Left ventricle myocardium inferior (tissue), 1 donor: ENCODE results near the gene PCBP3. TPM values are rescaled to one million over a fixed set of nuclear protein-coding genes. Genes with fewer than 3 reads are reported as not detected.

Experiments
- DNase-seq: peaks from one replicate; pipeline ENCODE4 v3.0.0-alpha.2; 2020
- H3K27ac ChIP-seq: fragments of 200-600 bp; replicated peaks from 2 replicates; pipeline ENCODE4 v1.8.0; 2021
- H3K27me3 ChIP-seq: fragments of 200-600 bp; 2 replicates; pipeline ENCODE4 v1.8.0; 2021; ENCODE audit warnings: low read depth
- H3K36me3 ChIP-seq: fragments of 200-600 bp; 2 replicates; pipeline ENCODE4 v1.8.0; 2021
- H3K4me1 ChIP-seq: fragments of 200-600 bp; 2 replicates; pipeline ENCODE4 v1.8.0; 2021
- H3K4me3 ChIP-seq: fragments of 200-600 bp; 2 replicates; pipeline ENCODE4 v1.8.0; 2021; ENCODE audit warnings: mild to moderate bottlenecking, moderate library complexity
- H3K9me3 ChIP-seq: fragments of 200-600 bp; replicated peaks from 2 replicates; pipeline ENCODE4 v1.8.0; 2021
- intact Hi-C: fragments of 100-400 bp; cut with micrococcal nuclease; formaldehyde crosslinking; loops from one replicate; pipeline ENCODE4 v1.11.0; 2022
- total RNA-seq: library from RNA; stranded (reverse); fragmentation: NEBNext Ultra II Directional; extraction: Animal tissue kit (Norgen Biotek cat#: 25700); gene quantifications from one replicate; pipeline ENCODE4 v1.2.1, GENCODE V29; 2021
- TF ChIP-seq, protein P1 (sequence below): fragments of 200-600 bp; IDR thresholded peaks from 2 replicates; pipeline ENCODE4 v1.8.0; 2021; ENCODE audit warnings: antibody characterized with exemption, mild to moderate bottlenecking, borderline replicate concordance
- donor health status: DM: no; HTN: yes; CAD: no; lungs with severe emphysema.

Gene PCBP3
- total RNA-seq, 1 donor from 2014 or later, result 2.9 TPM

DNA sequence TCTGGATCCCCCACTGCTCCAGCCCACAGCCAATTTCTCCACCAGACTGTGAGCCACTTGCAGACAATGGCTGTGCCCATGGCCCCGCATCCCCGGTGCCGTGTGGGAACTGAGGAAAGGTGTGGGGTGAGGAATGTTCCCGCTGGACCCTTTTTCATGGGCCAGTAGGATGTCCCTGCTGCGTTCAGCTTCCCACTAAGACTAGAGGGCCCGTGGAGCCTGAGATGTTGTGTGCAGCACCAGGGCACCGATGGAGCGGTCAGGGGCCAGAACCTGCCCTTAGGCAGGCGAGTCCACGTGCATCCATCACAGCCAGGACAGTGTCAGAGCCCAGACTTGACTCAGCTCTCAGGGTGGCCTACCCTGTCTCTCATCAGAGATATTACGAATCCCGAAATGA lies 232.4 kb downstream of the PCBP3 start:
- H3K27ac ChIP-seq, result no peak overlapping the region
- peaks cover 15% of the 10 kb centered on the region for H3K4me1 ChIP-seq
- DNase-seq, result no peak
- TF ChIP-seq, protein P1, sequence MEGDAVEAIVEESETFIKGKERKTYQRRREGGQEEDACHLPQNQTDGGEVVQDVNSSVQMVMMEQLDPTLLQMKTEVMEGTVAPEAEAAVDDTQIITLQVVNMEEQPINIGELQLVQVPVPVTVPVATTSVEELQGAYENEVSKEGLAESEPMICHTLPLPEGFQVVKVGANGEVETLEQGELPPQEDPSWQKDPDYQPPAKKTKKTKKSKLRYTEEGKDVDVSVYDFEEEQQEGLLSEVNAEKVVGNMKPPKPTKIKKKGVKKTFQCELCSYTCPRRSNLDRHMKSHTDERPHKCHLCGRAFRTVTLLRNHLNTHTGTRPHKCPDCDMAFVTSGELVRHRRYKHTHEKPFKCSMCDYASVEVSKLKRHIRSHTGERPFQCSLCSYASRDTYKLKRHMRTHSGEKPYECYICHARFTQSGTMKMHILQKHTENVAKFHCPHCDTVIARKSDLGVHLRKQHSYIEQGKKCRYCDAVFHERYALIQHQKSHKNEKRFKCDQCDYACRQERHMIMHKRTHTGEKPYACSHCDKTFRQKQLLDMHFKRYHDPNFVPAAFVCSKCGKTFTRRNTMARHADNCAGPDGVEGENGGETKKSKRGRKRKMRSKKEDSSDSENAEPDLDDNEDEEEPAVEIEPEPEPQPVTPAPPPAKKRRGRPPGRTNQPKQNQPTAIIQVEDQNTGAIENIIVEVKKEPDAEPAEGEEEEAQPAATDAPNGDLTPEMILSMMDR, result no peak
- H3K9me3 ChIP-seq, result no peaks in the 10 kb centered on the region
- intact Hi-C loops, result no loop called here
- H3K36me3 ChIP-seq, result no peaks in the 10 kb centered on the region
- H3K27me3 ChIP-seq, result peaks cover 56% of the 10 kb centered on the region
- H3K4me3 ChIP-seq, result no peak overlapping the region

DNA sequence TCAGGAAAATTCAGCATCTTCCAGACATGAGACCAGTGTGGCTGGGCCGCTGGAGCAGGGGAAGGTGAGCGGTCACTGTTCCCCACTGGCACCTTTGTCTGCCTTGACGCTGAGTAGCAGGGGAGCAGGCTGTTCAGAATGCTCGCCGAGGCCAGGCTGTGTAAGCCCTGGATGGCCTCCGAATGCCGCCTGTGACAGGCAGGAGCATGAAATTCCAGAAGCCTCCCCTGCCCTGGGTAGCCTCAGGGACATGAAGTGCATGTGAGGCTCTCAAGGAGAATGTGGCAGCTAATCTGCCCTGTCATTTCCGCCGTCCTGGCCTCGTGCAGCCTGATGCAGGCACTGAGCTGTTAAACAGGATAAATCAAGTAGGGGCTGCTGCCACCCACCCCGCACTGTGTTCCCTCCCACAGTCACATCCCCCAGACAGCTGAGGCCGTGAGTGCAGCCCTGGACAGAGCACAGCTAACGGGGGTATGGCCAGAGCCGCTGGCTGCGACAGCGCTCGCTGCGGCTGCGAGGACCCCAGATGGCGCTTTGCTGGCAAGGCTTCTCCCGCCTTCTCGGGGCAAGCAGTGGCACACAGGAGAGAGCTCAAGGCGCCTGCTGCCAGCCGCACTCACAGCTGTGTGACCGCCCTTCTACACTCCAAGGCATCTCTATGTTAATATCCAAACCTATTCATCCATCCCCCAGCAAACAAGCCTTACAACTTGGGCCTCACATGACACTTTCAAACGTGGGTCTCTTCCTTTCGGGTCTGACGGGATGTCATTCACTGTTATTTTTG lies 233.1 kb downstream of the PCBP3 start:
- no peaks in the 10 kb centered on the region for H3K36me3 ChIP-seq
- no peak for DNase-seq
- no peaks in the 10 kb centered on the region for H3K9me3 ChIP-seq
- intact Hi-C loops, result no loop called here
- H3K27ac ChIP-seq, result no peak overlapping the region
- no peak overlapping the region for H3K4me3 ChIP-seq
- H3K27me3 ChIP-seq, result peaks cover 52% of the 10 kb centered on the region
- peaks cover 15% of the 10 kb centered on the region for H3K4me1 ChIP-seq
- TF ChIP-seq, protein P1, result no peak

DNA sequence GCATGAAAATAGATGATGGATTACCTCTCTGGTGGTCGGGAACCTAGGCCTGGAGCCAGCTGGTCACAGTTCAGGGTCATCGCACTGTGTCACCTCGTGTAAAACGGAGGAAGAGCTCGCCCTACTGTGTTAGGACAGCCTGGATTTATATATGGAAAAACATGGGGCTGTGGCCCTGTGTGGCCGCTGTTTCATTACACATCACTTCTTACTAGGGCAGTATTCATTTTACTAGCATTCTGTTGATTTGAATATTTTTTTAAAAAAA lies 233.6 kb downstream of the PCBP3 start:
- Histone ChIP-seq H3K4me3 (no peak overlapping the region), H3K36me3 (no peaks in the 10 kb centered on the region), H3K27ac (no peak overlapping the region), H3K4me1 (peaks cover 15% of the 10 kb centered on the region), H3K27me3 (peaks cover 47% of the 10 kb centered on the region), H3K9me3 (no peaks in the 10 kb centered on the region)
- TF ChIP-seq, protein P1, result no peak
- no peak for DNase-seq
- intact Hi-C loops, result no loop called here

DNA sequence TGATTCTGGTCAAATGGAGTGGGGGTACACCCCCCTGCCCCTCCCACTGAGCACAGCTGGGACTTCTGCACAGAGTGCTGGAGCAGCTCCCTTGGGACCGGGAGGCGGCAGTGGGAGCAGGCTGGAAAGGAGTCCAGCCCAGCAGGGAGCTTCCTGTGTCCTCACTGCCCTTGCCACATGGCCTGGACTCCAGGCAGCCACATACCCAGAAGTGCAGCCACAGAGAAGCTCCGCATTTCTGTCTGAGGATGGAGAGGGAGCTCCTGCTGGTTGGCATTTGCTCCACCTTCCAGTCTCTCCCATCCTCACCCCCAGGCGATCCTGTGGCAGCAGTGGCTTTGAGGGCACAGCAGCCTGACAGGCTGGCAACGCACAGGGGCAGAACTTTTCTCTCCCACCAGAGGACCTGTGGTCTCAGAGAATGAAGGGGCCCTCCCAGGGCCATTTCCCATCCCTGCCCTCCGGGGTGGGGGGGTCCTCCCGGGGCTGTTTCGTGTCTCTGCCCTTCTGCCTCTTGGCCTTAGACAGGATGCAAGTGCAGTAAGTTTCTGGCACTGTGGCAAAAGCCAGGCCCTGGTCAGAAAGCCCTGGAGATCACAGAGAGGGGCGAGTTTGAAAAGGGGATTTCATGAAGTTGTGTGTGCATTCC lies 234.4 kb downstream of the PCBP3 start:
- Histone ChIP-seq H3K27me3 (peaks cover 47% of the 10 kb centered on the region), H3K4me3 (no peak overlapping the region), H3K4me1 (peaks cover 15% of the 10 kb centered on the region), H3K36me3 (no peaks in the 10 kb centered on the region), H3K27ac (no peak overlapping the region), H3K9me3 (no peaks in the 10 kb centered on the region)
- DNase-seq, result no peak
- intact Hi-C loops, result no loop called here
- TF ChIP-seq, protein P1, result no peak

DNA sequence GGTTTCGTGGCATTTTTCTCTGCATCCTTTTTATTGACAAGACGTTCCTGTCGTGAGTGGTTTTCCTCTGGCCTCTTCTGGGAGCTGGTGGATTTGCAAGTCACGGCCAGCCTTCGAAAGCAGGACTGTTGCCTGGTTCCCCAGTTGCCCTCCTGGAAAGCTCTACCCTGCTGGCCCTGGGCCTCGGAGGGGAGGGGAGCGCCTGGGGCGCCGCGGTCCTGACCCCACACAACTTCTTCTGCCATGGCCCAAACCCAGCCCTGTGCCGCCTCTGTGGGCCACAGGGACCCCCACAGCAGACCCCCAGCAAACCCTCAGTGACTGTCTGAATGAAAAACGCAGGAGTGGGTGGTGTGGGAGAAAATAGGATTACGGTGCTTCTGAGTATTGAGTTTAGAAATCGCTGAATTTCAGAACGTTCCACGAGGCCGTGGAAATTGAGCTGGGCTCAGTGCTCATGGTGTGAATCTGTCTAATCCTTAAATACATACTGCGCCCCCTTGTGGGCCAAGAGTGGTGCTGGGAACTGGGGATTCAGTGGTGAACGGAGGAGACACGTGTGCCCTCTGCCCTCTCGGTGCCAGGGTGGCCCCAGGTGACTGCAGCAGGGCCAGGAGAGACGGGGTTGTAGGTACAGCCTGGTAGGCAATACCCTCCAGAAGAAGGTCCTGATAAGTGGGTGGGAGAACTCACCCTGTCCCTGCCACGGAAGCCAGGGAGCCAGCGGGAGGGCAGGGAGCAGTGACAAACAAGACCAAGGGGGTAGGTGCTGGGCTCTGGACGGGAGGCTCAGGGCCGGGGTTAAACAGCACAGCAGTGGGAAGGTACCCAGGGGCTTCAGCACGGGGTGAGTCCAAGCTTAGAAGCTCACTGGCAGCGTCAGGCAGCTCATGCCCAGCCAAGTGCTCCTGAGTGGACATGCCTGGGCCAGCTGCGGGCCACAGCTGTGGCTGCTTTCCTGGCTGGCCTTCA lies 236.9 kb downstream of the PCBP3 start:
- Histone ChIP-seq H3K36me3 (no peaks in the 10 kb centered on the region), H3K27me3 (peaks cover 33% of the 10 kb centered on the region), H3K27ac (no peak overlapping the region), H3K9me3 (no peaks in the 10 kb centered on the region), H3K4me3 (no peak overlapping the region), H3K4me1 (peaks cover 15% of the 10 kb centered on the region)
- peak; percentile 60 for DNase-seq
- intact Hi-C loops, result no loop called here
- TF ChIP-seq, protein P1, result peak; percentile 70
